Gastroesophageal sphincter (tissue), 3 donors: ENCODE results near the gene THBS2.

Experiments
- CTCF ChIP-seq, 4 experiments: fragments of 200-600 bp in 2 of 4; fragments of 450-650 bp in 2 of 4; sonication (generic) in 1 of 4; IDR thresholded peaks; one replicate each; pipeline ENCODE4 v1.5.1; 2017 to 2019; ENCODE audit warnings: antibody characterized with exemption in 4 of 4, mild to moderate bottlenecking in 2 of 4, moderate library complexity in 2 of 4
- EP300 ChIP-seq: sonication (generic); formaldehyde crosslinking; IDR thresholded peaks from one replicate; pipeline ENCODE4 v1.6.1; 2017; ENCODE audit warnings: antibody characterized with exemption, mild to moderate bottlenecking
- POLR2A ChIP-seq, 2 donors: fragments of 450-650 bp; IDR thresholded peaks; one replicate each; pipeline ENCODE4 v1.6.1; 2017; ENCODE audit warnings: antibody characterized with exemption in 2 of 2, mild to moderate bottlenecking in 2 of 2, moderate library complexity in 1 of 2
- POLR2AphosphoS5 ChIP-seq: sonication (generic); formaldehyde crosslinking; IDR thresholded peaks from one replicate; pipeline ENCODE4 v1.6.1; 2017; ENCODE audit warnings: antibody characterized with exemption

- TF ChIP-seq CTCF (IDR thresholded peaks at IDR 0.05) = no peak
- no peak for TF ChIP-seq POLR2AphosphoS5
- no peak for TF ChIP-seq POLR2A (IDR thresholded peaks at IDR 0.05)
- TF ChIP-seq EP300 = no peak
Measured at GRCh38 chr6:169233832-169234231, 19.8 kb downstream of the THBS2 start.
